CMK (cell line): ENCODE results near the gene C9orf152.
"Not testable (repeated sequence)": the region's sequence is repeated elsewhere in the genome, so short reads cannot be mapped to it uniquely, and the experiment has no call there.

Experiments used
- DNase-seq: peaks from one replicate; pipeline ENCODE4 v3.0.0-alpha.2; 2010; ENCODE audit warnings: low read depth

C9orf152 gene

GRCh38 chr9:110208031-110208430 is at the start of gene C9orf152:
Gene C9orf152, minus strand, starts transcription at chr9:110208159. Its CDS starts 580 bp downstream, at chr9:110207579.
- DNase-seq = no peak

DNA sequence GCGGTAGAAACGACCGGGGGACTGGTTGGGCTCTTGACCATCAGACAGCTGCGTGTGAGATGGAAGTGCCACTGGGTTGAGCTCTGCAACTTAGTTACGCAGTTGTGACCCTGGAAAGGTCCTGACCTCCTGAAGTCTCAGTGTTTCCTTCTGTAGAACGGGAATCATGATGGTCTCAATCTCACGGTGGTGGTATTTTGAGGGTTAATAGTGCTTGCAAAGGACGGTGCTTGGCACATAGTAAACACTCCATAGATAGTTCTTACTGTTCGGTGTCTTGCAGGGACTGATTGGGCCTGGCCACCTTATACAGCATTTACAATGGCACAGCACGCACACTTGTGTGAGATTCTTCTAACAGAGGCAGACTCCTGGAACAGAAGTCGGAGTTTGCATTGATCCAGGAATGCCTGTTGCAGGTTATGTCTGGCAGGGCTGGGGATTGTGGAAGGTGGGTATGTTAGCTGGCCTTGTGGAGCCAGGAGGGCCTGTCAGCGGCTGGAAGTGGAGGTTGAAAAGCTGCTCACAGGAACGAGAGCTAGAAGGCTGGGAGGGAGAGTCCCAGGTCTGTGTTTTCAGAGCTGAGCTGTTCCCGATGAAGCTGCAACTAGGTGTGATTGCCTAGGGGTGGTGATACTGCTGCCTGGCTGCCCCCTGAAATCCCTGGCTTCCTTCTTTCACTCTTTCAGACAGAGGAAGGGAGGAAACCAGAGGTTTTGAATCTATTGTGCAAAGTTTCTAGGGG is 49.3 kb upstream of the C9orf152 start:
- DNase-seq = no peak

DNA sequence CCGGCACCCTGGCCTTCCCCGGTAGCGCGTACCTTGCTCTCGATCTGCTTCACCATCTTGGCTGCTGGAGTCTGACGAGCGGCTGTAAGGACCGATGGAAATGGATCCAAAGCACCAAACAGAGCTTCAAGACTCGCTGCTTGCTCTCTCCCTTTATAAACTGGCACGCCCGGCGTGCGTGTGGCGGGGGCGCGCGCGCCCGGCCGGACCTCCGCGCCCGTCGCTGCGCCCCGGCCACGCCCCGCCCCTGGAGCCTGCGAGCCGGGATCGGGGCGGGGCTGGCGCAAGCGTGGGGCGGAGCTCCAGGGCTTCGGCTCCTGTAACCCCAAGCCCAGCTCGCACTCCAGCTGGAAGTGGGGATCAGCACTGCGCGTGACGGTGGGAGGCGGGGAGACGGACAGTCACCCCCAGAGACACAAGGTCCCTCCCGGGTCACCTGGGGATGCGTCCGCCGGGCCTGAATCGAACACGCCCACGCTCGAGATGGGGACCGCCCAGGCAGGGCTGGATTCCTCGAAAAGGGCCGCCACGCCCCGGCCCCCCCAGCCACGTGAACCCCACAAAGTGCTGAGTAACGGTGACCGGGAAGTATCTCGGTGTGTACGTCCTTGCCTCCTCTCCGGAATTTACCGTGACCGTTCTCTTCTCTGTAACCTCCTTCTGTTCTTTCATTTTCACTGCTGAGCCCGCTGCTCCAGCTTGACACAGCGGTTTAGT is 48.6 kb upstream of the C9orf152 start, which contains the start of gene TXN:
Gene TXN, minus strand, starts transcription at position 128 of the 717 bp plus-strand sequence. Its CDS starts 72 bp downstream, at position 56.
- DNase-seq = peak; percentile 67

DNA sequence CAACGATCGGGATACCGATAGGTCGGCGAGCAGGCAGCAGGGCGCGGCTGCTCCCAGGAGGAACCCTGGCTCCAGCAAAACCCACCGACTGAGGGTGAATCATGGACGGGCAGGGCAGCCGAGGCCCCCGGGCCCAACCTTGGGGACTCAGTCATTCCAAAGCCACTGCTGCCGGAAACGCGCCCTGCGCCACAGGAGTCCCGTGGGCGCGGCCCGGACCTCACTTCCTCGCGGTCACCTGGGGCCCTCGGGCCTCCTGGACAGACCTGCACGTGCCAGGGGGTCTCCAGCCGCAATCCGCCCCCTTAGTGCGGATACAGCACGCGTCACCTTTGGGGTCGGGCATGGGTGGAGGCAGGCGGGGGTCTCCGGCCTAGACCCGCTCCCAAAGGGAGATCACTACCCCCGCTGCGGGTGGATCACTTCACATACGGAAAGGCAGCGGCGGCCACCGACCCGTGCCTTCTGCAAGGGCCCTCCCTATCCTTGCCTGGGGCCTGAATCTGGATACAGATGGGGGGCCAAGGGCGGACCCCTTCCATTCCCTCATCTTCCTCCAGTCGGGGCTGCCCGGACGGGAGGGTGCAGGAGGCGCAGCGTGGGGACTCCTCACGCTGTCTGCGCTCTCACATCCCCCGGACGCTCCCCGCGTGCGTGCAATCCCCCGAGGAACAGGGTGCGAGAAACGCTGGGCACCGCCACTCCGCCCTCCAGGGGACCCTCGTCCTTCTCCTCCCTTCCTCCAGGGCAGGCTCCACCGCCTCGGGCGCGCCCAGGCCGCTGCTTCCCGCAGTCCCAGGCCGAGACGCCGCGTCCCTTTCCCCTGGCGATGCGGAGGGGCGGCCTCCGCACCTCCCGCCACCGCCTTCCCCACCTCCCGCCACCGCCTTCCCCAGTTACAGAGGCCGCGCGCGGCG is 47.8 kb upstream of the C9orf152 start:
- DNase-seq = no peak

GRCh38 chr9:110255034-110255462 is 47.1 kb upstream of the C9orf152 start:
- DNase-seq = no peak

GRCh38 chr9:110254500-110254899 is 46.5 kb upstream of the C9orf152 start:
- no peak for DNase-seq

DNA sequence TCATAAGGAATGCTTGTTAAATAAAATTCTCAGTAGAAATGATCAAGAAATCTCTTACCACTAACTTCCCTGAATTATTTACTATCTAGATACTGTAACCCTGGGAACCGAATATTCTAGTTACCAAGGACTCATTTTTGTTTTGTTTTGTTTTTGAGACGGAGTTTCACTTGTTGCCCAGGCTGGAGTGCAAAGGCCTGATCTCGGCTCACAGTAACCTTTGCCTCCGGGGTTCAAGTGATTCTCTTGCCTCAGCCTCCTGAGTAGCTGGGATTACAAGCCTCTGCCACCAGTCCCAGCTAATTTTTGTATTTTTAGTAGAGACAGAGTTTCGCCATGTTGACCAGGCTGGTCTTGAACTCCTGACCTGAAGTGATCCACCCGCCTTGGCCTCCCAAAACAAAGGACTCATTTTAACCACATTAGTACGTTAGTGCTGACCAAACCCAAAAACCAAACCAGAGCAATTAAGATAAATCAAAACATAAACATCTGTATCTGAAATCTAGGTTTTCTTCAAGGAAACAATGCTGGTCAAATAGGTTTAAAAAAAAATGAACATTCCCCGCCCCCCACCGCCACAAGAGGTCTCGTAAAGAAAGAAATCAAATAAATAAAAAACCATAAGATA is 44.7 kb upstream of the C9orf152 start:
- no peak for DNase-seq

- not testable (repeated sequence) for DNase-seq
Measured at GRCh38 chr9:110251770-110252169, 43.8 kb upstream of the C9orf152 start.

GRCh38 chr9:110251212-110251611 is 43.3 kb upstream of the C9orf152 start:
- no peak for DNase-seq

- no peak for DNase-seq
Measured at GRCh38 chr9:110249603-110250002, 41.6 kb upstream of the C9orf152 start.

DNA sequence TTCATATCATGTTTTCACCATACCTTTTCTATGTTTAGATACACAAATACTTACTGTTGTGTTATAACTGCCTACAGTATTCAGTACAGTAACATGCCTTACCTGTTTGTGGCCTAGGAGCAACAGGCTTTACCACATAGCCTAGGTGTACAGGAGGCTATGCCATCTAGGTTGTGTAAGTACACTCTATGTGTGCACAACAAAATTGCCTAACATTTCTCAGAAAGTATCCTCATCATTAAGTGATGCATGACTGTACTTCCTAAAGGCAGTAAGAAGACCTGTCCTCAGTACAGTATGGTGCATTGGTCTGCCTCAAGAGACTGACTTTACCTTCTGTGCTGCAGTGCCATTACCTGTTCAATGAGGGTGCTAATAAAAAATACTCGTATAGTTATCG is 40.4 kb upstream of the C9orf152 start:
- DNase-seq = no peak

GRCh38 chr9:110246214-110246613 is 38.3 kb upstream of the C9orf152 start:
- no peak for DNase-seq

- DNase-seq = no peak
Measured at GRCh38 chr9:110244616-110245015, 36.7 kb upstream of the C9orf152 start.

DNA sequence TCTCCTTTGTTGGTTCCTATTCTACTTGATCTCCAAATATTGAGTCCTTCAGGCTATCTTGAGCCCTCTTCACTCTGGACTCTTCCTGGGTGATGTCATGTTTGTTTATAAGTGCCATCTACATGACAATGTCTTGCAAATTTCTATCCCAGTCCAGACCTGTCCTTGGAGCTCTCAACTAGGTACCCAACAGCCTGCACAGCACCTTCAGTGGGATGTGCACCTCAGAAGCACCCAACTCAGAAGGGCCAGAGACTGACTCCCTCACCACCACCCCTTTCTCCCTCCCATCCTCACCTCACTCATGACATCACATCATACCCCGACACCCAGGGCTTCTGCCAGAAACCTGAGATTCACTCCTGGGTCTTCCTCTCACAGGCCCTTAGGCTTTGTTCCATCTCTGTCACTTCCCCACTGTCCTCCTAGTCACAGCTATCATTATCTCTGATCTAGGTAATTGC is 33.9 kb upstream of the C9orf152 start:
- DNase-seq = no peak

- DNase-seq = no peak
Measured at GRCh38 chr9:110241260-110241857, 33.4 kb upstream of the C9orf152 start.

DNA sequence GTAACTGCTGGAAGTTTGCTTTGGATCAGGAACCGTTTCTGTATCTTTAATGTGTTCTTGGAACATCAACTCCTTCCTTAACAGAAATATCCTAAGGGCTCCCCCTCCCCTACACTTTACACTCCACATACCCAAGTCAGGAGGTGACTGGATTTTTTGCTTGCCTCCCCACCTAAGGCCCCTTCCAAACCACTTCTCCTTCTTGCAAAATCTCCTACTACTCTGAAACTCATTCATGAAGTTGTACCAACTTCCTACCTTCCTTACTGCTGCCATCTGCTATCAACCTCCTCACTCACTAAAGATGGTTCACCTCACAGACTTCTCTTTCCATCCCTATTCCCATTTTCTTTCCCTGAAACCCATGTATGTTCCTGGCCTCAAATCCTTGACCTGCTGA is 32.2 kb upstream of the C9orf152 start:
- no peak for DNase-seq

GRCh38 chr9:110228321-110228720 is 20.4 kb upstream of the C9orf152 start:
- DNase-seq = no peak

DNA sequence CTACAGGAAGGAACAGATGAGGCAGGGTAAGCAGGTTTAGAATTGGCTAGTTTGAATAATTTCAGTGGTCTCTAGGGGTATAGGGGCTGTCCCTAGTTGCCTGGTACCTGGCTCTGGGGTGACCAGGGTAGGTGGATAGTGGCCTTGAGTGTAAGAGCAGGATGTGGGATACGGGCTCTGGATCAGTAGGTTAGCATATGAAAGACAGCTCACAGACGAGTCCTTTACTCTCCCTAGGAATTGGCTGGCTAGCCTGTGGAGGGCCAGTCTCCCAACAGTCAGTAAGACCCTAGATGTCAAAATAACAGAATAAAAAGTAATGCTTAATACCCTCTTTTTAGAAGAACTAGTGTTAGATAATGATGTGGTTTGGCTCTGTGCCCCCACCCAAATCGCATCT is 16.6 kb upstream of the C9orf152 start:
- DNase-seq = no peak

DNA sequence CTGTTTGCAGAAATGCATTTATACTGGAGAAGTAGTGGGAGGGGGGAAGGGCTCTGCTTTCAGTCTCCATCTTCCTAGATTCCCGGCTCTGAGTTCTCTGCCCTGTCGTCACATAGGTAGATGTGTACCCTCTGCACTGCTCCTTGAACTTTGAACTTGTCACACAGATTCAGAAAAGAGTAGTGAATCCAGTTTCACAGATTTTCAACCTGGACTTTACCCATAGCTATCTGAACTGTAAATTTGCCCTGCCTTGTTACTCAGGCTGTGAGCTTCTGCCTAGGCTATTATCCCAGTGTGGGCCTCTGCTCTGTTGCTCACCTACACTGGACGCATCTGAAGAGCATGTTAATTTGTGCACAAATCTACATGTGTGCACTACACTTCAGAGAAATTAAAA is 12.8 kb upstream of the C9orf152 start:
- DNase-seq = no peak

DNA sequence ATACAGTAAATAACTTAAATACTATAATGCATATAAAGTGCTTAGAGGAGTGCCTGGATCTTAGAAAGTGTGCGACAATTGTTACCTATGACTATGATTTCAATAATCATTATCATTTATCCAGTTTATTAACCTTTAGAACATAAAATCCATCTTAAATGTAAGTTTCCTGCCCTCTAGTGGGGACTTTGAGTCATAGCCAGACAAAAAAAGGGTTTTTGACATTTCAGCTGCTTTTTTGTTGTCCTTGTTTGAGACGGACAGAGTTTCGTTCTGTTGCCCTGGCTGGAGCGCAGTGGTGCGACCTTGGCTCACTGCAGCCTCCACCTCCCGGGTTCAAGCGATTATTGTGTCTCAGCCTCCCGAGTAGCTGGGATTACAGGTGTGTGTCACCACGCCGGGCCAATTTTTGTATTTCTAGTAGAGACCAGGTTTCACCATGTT is 9.7 kb upstream of the C9orf152 start:
- DNase-seq = no peak
